ENCODE results near the gene ENO4. TPM values are rescaled to one million over a fixed set of nuclear protein-coding genes. Genes with fewer than 3 reads are reported as not detected.

The ENO4 gene
- total and polyA plus RNA-seq, 2 experiments from 2014 or later: 0.24 to 0.44 TPM

DNA sequence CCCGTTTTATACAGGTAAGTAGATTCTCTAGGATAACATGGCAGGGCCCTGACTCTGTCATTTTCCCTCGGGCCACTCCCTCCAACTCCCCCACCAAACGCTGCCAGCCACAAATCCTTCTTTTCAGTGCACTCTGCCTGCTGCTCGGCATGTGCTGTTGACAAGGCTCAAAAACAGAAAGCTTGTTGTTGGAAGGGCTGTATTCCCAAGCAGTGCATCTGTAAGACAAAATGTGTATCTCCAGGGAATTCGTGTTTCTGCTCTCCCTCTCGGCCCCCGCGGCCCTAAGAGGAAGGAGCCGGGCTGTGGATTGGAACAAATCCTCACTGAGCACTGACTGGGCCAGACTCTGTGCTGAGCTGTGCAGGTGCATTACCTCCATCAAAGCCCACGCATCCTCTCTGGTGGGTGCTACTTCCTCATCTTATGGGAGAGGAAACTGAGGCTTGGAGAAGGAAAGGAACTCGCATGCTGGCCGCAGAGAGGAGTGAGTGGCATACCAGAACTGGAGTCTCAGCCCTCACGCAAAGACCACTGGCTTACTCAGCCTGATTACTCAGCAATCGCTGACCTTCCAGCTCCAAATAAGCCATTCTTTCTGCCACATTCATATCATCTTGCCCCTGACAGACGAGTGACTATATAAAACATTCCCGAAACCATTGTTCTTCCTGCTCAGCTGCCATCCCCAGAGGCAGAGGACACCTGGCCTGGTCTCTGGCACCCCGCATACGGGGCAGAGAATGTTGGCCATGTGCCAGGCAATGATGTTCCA lies 33.5 kb upstream of the ENO4 start:
- H3K4me1 Mint-ChIP-seq: peaks cover 13% of the 10 kb centered on the region
- Histone ChIP-seq H2AFZ (no peak overlapping the region), H3K4me1 (ENCODE audit: insufficient read depth) (peaks cover 10% of the 10 kb centered on the region; the same call in 1 of the 2 replicates), H4K20me1 (replicated peaks; ENCODE audit: insufficient read depth) (no peaks in the 10 kb centered on the region), H3K4me2 (no peak overlapping the region), H3K79me2 (replicated peaks; ENCODE audit: insufficient read depth) (no peaks in the 10 kb centered on the region), H3F3A (replicated peaks; ENCODE audit: low read depth) (no peaks in the 10 kb centered on the region), H3K36me3 (ENCODE audit: insufficient read depth) (no peaks in the 10 kb centered on the region), H3K9me2 (ENCODE audit: insufficient read depth) (no peaks in the 10 kb centered on the region), H3K27ac (ENCODE audit: low read depth) (no peak overlapping the region), H3K27me3 (ENCODE audit: insufficient read depth) (no peaks in the 10 kb centered on the region), H3K4me3 (no peak overlapping the region)
- H3K36me3 Mint-ChIP-seq (ENCODE audit: low read depth): peaks cover 4% of the 10 kb centered on the region; the same call in 2 of the 3 replicates
- no peak overlapping the region for H3K27ac Mint-ChIP-seq
- no peak overlapping the region for H3K4me3 Mint-ChIP-seq
- H3K9me3 Mint-ChIP-seq: peaks cover 8% of the 10 kb centered on the region; the same call in 2 of the 3 replicates
- ATAC-seq: no peak
- H3K27me3 Mint-ChIP-seq (ENCODE audit: insufficient read depth, low read depth, poor library complexity): peaks cover 9% of the 10 kb centered on the region
- TF ChIP-seq, protein P1, sequence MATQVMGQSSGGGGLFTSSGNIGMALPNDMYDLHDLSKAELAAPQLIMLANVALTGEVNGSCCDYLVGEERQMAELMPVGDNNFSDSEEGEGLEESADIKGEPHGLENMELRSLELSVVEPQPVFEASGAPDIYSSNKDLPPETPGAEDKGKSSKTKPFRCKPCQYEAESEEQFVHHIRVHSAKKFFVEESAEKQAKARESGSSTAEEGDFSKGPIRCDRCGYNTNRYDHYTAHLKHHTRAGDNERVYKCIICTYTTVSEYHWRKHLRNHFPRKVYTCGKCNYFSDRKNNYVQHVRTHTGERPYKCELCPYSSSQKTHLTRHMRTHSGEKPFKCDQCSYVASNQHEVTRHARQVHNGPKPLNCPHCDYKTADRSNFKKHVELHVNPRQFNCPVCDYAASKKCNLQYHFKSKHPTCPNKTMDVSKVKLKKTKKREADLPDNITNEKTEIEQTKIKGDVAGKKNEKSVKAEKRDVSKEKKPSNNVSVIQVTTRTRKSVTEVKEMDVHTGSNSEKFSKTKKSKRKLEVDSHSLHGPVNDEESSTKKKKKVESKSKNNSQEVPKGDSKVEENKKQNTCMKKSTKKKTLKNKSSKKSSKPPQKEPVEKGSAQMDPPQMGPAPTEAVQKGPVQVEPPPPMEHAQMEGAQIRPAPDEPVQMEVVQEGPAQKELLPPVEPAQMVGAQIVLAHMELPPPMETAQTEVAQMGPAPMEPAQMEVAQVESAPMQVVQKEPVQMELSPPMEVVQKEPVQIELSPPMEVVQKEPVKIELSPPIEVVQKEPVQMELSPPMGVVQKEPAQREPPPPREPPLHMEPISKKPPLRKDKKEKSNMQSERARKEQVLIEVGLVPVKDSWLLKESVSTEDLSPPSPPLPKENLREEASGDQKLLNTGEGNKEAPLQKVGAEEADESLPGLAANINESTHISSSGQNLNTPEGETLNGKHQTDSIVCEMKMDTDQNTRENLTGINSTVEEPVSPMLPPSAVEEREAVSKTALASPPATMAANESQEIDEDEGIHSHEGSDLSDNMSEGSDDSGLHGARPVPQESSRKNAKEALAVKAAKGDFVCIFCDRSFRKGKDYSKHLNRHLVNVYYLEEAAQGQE (IDR thresholded peaks at IDR 0.05; ENCODE audit: unreplicated experiment): no peak
- TF ChIP-seq, protein P2, sequence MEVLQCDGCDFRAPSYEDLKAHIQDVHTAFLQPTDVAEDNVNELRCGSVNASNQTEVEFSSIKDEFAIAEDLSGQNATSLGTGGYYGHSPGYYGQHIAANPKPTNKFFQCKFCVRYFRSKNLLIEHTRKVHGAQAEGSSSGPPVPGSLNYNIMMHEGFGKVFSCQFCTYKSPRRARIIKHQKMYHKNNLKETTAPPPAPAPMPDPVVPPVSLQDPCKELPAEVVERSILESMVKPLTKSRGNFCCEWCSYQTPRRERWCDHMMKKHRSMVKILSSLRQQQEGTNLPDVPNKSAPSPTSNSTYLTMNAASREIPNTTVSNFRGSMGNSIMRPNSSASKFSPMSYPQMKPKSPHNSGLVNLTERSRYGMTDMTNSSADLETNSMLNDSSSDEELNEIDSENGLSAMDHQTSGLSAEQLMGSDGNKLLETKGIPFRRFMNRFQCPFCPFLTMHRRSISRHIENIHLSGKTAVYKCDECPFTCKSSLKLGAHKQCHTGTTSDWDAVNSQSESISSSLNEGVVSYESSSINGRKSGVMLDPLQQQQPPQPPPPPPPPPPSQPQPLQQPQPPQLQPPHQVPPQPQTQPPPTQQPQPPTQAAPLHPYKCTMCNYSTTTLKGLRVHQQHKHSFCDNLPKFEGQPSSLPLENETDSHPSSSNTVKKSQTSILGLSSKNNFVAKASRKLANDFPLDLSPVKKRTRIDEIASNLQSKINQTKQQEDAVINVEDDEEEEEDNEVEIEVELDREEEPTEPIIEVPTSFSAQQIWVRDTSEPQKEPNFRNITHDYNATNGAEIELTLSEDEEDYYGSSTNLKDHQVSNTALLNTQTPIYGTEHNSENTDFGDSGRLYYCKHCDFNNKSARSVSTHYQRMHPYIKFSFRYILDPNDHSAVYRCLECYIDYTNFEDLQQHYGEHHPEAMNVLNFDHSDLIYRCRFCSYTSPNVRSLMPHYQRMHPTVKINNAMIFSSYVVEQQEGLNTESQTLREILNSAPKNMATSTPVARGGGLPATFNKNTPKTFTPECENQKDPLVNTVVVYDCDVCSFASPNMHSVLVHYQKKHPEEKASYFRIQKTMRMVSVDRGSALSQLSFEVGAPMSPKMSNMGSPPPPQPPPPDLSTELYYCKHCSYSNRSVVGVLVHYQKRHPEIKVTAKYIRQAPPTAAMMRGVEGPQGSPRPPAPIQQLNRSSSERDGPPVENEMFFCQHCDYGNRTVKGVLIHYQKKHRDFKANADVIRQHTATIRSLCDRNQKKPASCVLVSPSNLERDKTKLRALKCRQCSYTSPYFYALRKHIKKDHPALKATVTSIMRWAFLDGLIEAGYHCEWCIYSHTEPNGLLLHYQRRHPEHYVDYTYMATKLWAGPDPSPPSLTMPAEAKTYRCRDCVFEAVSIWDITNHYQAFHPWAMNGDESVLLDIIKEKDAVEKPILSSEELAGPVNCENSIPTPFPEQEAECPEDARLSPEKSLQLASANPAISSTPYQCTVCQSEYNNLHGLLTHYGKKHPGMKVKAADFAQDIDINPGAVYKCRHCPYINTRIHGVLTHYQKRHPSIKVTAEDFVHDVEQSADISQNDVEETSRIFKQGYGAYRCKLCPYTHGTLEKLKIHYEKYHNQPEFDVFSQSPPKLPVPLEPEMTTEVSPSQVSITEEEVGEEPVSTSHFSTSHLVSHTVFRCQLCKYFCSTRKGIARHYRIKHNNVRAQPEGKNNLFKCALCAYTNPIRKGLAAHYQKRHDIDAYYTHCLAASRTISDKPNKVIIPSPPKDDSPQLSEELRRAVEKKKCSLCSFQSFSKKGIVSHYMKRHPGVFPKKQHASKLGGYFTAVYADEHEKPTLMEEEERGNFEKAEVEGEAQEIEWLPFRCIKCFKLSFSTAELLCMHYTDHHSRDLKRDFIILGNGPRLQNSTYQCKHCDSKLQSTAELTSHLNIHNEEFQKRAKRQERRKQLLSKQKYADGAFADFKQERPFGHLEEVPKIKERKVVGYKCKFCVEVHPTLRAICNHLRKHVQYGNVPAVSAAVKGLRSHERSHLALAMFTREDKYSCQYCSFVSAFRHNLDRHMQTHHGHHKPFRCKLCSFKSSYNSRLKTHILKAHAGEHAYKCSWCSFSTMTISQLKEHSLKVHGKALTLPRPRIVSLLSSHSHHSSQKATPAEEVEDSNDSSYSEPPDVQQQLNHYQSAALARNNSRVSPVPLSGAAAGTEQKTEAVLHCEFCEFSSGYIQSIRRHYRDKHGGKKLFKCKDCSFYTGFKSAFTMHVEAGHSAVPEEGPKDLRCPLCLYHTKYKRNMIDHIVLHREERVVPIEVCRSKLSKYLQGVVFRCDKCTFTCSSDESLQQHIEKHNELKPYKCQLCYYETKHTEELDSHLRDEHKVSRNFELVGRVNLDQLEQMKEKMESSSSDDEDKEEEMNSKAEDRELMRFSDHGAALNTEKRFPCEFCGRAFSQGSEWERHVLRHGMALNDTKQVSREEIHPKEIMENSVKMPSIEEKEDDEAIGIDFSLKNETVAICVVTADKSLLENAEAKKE (CRISPR knock-in tag; IDR thresholded peaks at IDR 0.05): no peak
- TF ChIP-seq NANOG (IDR thresholded peaks at IDR 0.05; ENCODE audit: borderline replicate concordance): no peak
- TF ChIP-seq POLR2AphosphoS5 (IDR thresholded peaks at IDR 0.05; ENCODE audit: low read depth): no peak
- TF ChIP-seq JUNB (IDR thresholded peaks at IDR 0.05; ENCODE audit: unreplicated experiment): no peak
- TF ChIP-seq STAT1 (IDR thresholded peaks at IDR 0.05; ENCODE audit: unreplicated experiment): no peak
- TF ChIP-seq CREB1 (CRISPR knock-in tag; IDR thresholded peaks at IDR 0.05; ENCODE audit: low read depth): no peak
- DNase-seq (ENCODE audit: low spot score): no peak
